ENCODE results near the gene BAZ2B. TPM values are rescaled to one million over a fixed set of nuclear protein-coding genes. Genes with fewer than 3 reads are reported as not detected.

BAZ2B gene
- total RNA-seq, 2 donors from 2014 or later: 53.1 to 64.1 TPM

DNA sequence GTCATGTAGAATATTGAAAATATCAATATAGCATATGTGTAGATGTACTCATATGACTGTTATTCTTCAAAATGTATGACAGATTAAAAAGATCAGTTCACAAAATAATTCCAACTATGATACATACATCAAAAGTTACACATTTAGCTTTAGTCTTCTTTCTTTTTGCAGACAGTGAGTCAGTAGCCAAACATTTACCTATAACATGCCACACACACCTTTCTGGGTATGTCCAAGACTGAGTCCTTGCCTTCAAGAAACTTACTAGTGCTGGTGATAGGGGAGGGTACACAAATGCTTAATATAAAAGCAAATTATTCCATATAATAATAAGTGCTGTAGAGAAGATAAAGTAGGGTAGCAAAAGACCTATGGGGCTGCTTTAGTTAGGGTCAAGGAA lies 176.9 kb downstream of the BAZ2B start:
- Mint-ChIP-seq H3K4me1 (no peaks in the 10 kb centered on the region), H3K27ac (no peak overlapping the region), H3K4me3 (no peak overlapping the region), H3K9me3 (no peaks in the 10 kb centered on the region), H3K36me3 (ENCODE audit: low read depth) (peaks cover 49% of the 10 kb centered on the region), H3K27me3 (ENCODE audit: insufficient read depth) (no peaks in the 10 kb centered on the region)
- Histone ChIP-seq H3K4me3 (ENCODE audit: low read length) (no peak overlapping the region), H3K9me3 (ENCODE audit: control insufficient read depth, low read length) (peaks cover 5% of the 10 kb centered on the region), H3K27me3 (ENCODE audit: control insufficient read depth, insufficient read depth, low read length, poor library complexity, severe bottlenecking) (no peaks in the 10 kb centered on the region), H3K9ac (ENCODE audit: extremely low read depth, low read length, poor library complexity, severe bottlenecking) (no peak overlapping the region), H3K27ac (ENCODE audit: low read depth, low read length) (no peak overlapping the region), H3K36me3 (ENCODE audit: control insufficient read depth, insufficient read depth, low read length) (peaks cover 65% of the 10 kb centered on the region), H3K4me1 (ENCODE audit: control insufficient read depth, insufficient read depth, low read length) (no peaks in the 10 kb centered on the region)
- no peak for DNase-seq
- TF ChIP-seq, protein P1, sequence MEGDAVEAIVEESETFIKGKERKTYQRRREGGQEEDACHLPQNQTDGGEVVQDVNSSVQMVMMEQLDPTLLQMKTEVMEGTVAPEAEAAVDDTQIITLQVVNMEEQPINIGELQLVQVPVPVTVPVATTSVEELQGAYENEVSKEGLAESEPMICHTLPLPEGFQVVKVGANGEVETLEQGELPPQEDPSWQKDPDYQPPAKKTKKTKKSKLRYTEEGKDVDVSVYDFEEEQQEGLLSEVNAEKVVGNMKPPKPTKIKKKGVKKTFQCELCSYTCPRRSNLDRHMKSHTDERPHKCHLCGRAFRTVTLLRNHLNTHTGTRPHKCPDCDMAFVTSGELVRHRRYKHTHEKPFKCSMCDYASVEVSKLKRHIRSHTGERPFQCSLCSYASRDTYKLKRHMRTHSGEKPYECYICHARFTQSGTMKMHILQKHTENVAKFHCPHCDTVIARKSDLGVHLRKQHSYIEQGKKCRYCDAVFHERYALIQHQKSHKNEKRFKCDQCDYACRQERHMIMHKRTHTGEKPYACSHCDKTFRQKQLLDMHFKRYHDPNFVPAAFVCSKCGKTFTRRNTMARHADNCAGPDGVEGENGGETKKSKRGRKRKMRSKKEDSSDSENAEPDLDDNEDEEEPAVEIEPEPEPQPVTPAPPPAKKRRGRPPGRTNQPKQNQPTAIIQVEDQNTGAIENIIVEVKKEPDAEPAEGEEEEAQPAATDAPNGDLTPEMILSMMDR (conservative IDR thresholded peaks at IDR 0.05): no peak

DNA sequence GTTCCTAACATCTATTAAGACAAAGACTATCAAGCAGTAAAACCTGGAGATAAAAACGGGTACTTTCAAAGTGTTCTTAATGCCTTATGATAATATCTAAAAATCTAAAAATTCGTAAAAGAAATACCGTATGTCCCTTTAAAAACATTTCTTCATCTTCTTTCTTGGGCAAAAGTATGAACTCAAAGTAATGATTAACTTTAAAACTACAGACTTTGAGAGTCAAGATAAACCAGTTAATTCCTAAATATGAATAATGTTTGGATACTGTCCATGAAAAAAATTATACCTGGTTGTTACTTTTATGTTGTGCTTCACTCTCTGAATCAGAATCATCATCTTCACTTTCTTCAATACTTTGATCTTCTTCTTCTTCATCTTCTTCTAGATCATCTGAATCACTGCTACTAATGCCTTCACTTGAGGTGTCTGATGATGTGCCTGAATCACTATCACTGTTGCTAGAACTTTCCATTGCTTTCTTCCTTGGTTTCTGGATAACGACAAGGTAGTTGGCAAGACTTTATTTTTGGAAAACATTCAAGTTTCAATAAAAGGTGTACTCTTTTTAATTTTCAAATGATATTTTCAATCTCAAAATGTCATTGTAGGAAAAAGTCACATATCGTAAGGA lies 177.5 kb downstream of the BAZ2B start:
- H3K4me1 ChIP-seq (ENCODE audit: control insufficient read depth, insufficient read depth, low read length): no peaks in the 10 kb centered on the region
- Mint-ChIP-seq H3K9me3 (no peaks in the 10 kb centered on the region), H3K4me1 (no peaks in the 10 kb centered on the region), H3K27me3 (ENCODE audit: insufficient read depth) (no peaks in the 10 kb centered on the region), H3K27ac (no peak overlapping the region), H3K36me3 (ENCODE audit: low read depth) (peaks cover 44% of the 10 kb centered on the region), H3K4me3 (no peak overlapping the region)
- no peak overlapping the region for H3K9ac ChIP-seq (ENCODE audit: extremely low read depth, low read length, poor library complexity, severe bottlenecking)
- peaks cover 5% of the 10 kb centered on the region for H3K9me3 ChIP-seq (ENCODE audit: control insufficient read depth, low read length)
- DNase-seq: no peak
- H3K36me3 ChIP-seq (ENCODE audit: control insufficient read depth, insufficient read depth, low read length): peaks cover 59% of the 10 kb centered on the region
- no peaks in the 10 kb centered on the region for H3K27me3 ChIP-seq (ENCODE audit: control insufficient read depth, insufficient read depth, low read length, poor library complexity, severe bottlenecking)
- 89 to 97% methylated on average over 3 to 5 of the region's 5 CpGs for WGBS, 2 experiments (ENCODE audit: insufficient coverage in 1 of 2, insufficient read length in 1 of 2)
- TF ChIP-seq, protein P1 (conservative IDR thresholded peaks at IDR 0.05): no peak
- no peak overlapping the region for H3K4me3 ChIP-seq (ENCODE audit: low read length)
- H3K27ac ChIP-seq (ENCODE audit: low read depth, low read length): no peak overlapping the region

DNA sequence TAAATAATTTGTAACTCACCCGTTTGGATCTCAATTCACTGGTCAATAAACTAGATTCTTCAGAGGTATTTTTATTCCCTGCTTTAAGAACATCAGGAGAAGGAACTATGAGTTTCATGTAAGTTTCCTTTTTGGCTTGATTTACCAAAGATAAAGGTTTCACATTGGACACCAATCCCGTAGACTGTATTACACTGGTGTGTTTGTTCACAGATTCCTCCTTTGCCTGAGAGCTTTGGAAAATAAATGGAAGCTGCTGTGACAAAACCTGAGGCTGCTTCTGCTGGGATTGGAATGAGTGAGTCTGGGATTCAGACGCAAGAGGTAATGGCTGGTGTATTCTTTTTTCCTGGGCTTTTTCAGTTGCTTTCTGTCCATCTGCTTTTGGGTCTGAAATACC lies 178.1 kb downstream of the BAZ2B start:
- TF ChIP-seq, protein P1 (conservative IDR thresholded peaks at IDR 0.05): no peak
- DNase-seq: no peak
- H3K36me3 Mint-ChIP-seq (ENCODE audit: low read depth): peaks cover 43% of the 10 kb centered on the region
- no peak overlapping the region for H3K4me3 ChIP-seq (ENCODE audit: low read length)
- no peak overlapping the region for H3K9ac ChIP-seq (ENCODE audit: extremely low read depth, low read length, poor library complexity, severe bottlenecking)
- no peaks in the 10 kb centered on the region for H3K9me3 Mint-ChIP-seq
- 83 to 91% methylated on average over 1 to 3 of the region's 3 CpGs for WGBS, 2 experiments (ENCODE audit: insufficient coverage in 1 of 2, insufficient read length in 1 of 2)
- no peak overlapping the region for H3K27ac ChIP-seq (ENCODE audit: low read depth, low read length)
- peaks cover 59% of the 10 kb centered on the region for H3K36me3 ChIP-seq (ENCODE audit: control insufficient read depth, insufficient read depth, low read length)
- no peak overlapping the region for H3K27ac Mint-ChIP-seq
- no peaks in the 10 kb centered on the region for H3K4me1 Mint-ChIP-seq
- no peak overlapping the region for H3K4me3 Mint-ChIP-seq
- H3K9me3 ChIP-seq (ENCODE audit: control insufficient read depth, low read length): peaks cover 5% of the 10 kb centered on the region
- no peaks in the 10 kb centered on the region for H3K27me3 Mint-ChIP-seq (ENCODE audit: insufficient read depth)
- no peaks in the 10 kb centered on the region for H3K4me1 ChIP-seq (ENCODE audit: control insufficient read depth, insufficient read depth, low read length)
- no peaks in the 10 kb centered on the region for H3K27me3 ChIP-seq (ENCODE audit: control insufficient read depth, insufficient read depth, low read length, poor library complexity, severe bottlenecking)
